Activated naive CD4-positive, alpha-beta T cell treated with Interleukin-2 at 50 U/mL for 16 hours (primary cell): Measurements from ENCODE around the gene ANO3.

Experiments
- DNase-seq: peaks from one replicate; pipeline ENCODE4 v3.0.0-alpha.2; 2020

Gene ANO3

DNA sequence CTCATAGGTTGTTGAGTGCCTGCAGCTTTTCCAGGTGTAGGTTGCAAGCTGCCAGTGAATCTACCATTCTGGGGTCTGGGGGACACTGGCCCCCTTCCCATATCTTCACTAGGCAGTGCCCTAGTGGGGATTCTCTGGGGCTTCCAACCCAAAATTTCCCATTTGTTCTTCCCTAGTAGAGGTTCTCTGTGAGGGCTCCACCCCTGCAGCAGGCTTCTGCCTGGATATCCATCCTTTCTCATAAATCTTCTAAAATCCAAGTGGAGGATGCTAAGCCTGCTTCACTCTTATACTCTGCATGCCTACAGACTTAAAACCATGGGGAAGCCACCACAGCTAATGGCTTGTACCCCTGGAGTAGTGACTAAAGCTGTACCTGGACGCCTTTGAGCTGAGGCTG is 33.4 kb downstream of the ANO3 start:
- DNase-seq, result no peak

DNA sequence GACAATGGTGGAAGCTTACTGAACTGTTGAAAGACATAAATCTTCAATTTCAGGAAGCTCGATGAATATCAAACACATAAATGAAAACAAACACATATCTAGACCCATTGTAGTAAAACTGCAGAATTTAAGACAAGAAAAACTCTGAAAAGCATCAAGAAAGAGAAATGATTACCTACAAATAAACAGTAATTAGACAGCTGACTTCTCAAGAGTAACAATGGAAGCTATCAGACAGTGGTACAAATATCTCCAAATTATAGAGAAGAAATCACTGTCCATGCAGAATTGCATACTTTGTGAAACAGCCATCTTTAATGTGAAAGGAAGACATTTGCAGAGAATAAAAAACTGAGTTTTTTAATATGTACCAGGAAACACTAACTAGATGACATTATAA is 45.7 kb downstream of the ANO3 start:
- DNase-seq, result no peak

DNA sequence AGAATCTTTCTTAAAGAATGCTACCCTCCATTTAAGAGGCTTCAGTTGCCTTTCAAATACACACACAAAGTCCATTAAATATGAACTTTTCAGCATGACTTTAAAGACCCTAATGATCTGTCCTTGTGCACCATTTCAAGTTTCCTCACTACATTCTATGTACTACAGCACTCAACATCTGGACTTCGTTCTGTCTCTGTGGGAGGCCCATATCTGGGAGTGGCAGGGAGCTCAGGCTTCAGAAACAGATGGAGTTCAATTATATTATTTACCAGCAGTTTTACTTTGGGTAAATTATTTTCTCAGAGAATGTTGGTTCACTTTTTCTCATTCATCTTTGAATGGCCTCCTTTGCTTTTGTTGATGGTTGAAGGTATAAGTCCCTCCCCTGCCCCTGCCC is 67.4 kb downstream of the ANO3 start:
- DNase-seq, result no peak

DNA sequence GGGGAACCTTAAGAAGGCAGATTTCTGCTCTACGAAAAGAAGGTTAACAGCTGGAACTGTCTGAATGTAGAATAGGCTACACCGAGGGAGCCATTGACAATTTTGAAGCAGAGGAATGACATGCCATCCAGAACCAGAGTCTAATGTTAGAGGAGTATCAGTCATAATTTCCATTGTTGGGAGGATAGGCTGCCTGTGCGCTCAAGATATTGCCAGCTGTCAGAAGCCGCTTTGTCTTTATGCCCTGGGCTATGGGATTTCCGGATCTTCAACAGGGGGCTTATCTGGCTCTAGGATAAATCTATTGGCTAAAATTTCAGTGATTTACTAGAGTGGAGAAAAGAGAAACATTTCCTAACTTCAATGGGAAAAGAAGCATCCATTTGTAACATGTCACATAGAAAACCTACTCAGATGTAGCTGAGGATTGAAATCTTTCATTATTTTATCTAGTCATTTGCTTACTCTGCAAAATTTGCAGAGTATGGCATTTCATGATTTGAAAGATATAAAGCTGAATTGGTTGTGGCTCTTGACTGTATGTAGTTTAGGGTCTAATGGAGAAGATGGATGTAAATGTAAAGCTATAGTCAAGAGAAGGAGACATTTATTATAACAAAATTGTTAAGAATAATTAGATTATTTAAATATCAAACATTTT is 78.9 kb downstream of the ANO3 start:
- no peak for DNase-seq

DNA sequence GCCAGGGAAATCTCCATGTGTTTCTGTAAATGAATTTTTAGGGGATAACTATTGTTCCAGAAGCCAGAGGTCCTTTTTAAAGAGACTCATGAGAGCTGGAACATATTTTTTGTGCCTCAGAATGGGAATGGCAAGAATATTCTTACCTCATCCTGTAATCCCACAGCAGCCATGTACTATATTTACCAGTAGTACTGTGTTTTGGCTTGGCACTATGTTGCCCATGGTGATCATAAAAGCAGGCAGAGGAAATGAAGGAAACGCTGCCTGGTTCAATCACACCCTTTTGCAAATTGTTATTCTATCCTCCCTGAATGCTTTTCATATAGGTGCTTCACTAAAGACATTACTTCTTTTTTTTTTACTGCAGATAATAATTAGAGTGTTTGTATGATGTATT is 81.0 kb downstream of the ANO3 start:
- DNase-seq, result no peak

DNA sequence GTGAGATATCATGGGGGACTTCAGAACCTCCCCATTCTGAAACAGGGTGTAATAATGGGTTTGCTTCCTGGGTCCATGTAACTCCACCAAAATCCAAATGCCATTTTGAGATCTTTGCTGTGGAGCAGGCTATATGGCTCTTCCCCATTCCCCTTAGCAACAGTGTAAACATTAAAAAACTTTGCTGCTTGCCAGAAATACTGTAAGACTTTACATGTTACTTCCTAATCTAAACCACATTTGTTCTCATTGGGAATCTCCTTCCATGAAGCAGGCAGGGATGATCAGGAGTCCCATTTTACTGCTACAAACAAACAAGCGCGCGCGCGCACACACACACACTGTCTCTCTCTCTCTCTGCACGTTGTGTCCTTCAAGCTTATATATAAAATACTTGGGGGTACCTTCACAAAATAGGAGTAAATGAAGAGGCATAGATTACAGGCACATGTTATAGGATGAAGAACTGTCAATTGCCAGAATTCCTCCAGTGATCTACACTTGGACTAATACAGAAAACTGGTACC is 86.5 kb downstream of the ANO3 start:
- DNase-seq, result no peak

DNA sequence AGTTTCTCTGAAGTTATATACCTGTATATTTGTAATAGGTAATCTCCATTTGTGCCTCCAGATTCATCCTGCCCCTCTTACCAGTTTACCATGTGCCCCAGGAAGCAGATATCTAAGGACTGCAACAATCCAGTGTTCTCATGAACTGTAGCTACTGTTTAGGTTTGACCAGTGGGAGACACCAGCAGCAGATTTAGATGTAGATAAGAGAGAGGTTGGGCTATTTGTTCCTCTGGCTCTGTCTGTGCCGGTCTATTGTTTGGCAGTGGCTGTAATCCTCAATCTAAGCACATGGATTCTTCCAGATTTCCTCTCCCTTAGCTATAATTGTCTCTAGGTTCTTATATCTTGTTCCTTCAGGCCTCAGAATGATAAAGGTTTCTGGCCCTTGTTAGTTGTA is 88.4 kb downstream of the ANO3 start:
- no peak for DNase-seq

DNA sequence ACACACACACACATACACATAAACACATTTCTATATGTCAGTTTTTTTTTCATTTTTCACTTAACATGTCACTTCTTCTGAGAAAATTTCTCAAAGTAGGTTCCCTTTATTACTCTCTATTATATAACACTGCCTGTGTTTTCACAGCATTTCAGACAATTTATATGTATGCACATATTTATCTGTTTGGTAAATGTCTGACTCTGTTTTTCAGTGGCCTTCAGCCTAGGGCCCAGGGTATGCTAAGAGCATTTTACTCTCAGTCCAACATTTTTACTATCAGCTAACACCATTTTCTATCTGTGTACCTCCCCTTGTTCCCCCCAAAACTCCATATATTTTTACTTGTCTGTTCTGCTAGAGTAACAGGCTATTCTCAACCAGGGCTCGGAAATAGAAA is 92.3 kb downstream of the ANO3 start:
- DNase-seq, result no peak

DNA sequence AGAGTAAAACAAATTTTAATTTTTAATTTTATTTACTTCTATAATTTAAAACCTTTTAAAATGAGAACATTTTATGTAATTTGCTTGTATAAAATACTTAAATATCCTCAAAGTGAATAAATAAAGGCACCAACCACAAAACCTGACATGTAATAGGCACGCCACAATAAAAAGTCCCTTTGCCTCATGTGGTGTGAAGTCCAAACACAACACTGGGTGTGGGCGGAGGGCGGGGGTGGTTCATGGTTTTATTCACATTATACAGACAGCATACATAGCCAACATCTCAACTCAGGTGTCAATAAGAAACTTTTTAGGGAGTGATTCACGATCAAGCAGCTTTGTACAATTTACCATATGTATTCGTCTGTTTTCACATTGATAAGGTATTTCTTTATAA is 107.9 kb downstream of the ANO3 start:
- no peak for DNase-seq

DNA sequence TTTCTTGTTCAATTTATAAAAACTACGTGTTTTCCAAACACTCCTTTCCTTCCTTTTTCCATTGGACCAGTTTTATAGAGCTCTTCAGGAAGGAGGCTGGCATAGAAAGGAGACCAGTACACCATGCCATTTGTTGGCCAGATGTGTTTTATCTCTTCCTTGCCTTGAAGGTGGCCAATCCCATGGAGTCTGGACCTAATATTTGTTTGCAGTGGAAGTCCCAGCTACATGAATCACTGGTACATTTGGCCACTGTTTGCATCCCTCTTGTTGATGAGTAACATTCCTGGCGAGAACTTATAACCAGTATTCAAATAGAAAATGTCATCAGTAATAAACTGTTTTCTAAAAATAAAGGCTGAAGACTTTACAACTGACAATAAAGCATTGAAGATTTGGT is 110.2 kb downstream of the ANO3 start:
- DNase-seq, result no peak

DNA sequence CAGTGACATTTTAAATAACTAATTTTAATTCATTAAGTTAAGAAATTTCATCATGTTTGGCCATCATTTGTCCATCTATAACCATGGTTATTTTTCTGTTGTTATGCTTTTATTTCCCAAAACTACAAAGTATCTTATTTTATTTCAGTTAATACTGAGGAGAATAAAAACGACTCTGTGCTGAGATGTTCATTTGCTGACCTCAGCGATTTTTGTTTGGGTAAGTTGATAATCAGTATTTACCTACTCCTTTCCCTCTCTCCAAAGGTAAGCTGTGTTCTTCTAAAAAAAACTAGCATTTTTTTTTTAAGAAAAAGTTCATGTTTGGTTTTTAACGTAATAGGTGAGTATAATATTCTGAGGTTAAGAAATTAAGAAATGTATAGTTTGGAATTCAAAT is 111.7 kb downstream of the ANO3 start:
- no peak for DNase-seq

DNA sequence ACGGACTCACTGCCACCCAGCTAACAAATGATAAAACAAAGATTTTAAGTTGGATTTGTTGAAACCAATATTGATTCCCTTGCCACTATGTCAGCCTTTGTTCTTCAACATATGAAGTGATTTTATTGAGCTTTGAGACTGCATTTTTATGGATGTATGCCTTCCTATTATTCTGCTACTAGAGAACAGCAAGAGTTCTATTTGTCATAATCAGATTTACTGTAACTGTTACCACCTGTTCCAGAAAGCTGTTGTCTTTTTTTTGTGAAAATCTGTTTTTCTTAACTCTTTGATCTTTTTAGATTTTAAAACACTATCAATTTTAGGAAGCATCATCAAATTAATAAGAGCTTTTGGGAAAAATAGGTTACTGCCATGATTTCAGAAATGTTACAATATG is 125.7 kb downstream of the ANO3 start:
- DNase-seq, result no peak

DNA sequence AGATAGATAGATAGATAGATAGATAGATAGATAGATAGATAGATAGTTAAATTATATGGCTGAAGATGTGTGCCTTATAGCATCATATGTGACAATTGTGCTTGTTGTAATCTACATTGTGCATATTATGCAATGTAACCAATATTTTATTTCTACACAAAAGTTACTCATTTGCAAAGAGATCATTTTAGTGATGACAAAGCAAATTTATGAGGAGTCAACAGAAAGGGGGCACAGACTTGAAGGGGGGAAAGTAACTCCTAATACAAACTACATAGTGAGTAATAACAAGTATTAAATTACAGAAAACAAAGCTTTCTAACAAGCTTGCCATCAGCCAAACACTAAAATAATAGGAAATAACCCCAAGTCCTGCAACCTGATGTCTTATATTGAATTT is 133.3 kb downstream of the ANO3 start:
- no peak for DNase-seq

DNA sequence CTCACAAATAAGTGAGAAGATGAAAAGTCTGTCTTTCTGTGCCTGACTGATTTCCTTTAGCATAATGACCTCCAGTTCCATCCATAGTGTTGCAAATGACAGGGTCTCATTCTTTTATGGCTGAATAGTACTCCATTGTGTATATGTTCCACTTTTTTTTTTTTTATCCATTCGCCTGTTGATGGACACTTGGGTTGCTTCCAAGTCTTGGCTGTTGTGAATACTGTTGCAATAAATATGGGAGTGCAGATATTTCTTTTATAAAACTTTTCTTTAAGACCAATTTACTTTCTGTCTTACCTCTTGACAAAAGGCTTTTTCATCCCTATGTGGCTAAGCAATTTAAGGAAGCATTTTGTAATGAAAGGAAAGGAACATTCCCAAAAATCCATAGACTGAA is 135.6 kb downstream of the ANO3 start:
- DNase-seq, result no peak

DNA sequence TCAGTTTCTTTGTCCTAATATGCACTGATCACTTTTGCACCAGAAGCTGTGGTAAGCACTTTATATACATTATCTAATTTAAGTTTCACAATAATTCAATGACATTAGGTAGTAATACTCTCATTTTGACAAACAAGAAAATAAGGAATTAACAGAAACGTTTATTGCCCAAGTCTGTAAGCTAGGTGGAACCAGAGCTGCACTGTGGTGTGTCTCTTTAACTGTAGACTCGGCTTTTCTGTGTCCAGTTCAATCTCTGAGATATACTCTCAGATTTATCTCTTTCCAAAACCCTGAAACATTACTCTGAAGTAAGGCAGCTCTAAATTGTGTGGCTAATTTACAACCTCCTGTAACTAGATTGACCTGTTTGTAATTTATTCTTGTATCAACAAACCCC is 139.1 kb downstream of the ANO3 start:
- DNase-seq, result no peak

DNA sequence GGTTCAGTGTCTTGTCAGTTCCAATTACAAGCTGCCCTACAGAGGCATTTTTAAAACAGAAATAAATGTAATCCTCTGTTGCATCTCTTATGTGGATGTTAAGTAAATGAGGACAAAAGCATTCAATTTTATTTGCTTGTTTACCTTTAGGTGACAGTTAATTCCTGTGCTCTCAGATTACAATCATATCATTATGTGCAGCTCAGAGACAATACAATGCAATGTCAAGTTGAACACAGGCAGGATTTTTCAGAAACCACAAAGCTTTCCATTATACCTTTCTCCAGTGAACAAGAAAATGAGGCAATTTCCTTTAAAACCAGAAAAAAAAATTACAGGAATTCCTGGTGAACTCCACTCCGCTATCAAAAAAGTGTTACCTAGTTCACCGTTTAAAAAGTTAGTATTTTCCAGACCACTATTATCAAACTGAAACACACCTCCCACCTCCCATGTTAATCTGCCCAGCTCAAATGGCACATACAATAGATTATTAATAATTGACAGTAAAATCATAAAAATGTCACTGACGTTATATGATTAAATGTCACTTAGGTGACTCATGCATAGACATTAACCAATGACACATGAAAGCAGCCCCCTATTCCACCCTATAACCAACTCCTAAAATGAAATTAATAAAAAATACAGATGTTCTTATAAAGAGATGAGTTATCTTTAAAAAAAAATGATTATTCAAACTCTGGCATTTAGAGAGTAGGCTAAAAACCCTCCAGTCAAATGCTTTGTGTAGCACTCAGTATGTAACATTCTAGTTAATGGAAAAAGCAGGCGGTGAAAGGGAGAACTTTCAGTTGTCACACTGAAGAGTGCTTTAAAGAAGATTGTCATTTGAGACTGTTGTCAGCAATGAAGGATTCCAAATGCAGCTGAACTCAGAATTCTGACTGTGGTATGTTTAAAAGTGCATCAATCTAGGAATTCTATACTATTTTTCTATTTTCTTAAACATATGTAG is 141.6 kb downstream of the ANO3 start:
- no peak for DNase-seq

DNA sequence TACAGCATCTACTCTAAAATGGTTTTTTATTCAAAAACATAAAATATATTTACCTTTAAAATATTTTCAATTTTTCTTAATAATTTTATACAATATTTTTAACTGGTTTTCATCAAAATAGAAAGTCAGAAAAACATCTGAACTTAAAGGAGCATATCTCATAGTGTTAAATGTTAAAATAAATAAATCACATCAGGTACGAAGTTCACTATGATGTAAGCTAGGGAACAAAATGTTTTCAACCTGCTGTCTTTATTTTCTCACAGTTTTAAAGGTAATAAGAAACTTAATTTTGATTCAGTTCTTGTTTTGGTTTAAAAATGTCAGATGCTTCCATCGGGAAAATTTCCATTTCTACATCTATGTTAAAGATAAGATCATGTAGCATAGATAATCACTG is 142.5 kb downstream of the ANO3 start:
- DNase-seq, result no peak

DNA sequence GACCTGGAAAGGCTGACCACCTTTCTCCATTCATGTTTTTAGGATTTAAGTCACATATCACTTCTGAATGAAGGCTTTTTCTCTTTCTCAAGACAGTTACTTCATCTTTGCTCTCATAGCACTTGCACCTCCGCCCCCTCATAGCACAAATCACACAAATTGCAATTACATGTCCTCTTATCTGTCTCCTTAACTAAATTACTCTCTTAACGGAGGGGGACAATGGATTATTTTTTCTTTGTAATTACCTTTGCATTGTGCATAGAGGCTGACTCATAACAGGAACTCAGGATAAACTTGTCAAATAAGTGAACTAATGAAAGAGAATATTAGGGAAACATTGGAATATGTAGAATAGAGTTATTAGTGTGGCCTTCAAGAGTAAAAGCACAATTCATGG is 145.5 kb downstream of the ANO3 start:
- DNase-seq, result no peak

DNA sequence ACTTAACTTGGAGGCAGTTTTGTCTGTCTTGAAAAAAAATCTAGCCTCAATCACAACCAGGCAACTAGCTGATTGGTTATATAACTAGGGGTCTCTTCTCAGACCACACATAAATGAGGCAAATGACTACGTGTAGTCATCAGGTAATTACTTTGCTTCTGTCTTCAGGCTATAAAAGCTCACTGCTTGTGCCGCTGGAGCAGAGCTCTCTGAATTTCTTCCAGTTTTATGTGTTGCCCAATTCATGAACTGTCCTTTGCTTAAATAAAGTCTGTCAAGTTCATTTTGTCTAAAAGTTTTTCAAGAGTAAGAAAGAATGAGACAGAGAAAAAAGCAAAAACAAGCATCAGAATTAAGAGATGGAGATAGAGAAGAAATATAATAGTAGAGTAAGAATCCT is 146.8 kb downstream of the ANO3 start:
- DNase-seq, result no peak

DNA sequence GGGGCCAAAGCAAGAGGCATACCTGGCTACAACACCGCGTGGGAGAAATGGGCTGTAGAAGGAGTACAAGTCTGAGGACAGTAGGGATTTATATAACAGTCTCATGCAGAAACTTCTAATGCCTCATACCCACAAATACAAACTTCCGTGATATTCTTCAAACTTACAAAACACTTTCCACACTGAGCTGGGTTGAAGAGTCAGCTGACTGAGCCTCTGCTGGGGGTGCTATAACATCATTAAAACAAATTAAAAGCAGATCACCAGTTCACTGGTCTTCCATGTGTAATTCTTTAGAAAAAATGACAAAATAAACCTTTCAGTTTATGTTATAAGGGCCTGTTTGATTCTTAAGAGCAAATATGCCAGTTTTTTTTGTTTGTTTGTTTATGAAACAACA is 148.1 kb downstream of the ANO3 start:
- DNase-seq, result no peak

DNA sequence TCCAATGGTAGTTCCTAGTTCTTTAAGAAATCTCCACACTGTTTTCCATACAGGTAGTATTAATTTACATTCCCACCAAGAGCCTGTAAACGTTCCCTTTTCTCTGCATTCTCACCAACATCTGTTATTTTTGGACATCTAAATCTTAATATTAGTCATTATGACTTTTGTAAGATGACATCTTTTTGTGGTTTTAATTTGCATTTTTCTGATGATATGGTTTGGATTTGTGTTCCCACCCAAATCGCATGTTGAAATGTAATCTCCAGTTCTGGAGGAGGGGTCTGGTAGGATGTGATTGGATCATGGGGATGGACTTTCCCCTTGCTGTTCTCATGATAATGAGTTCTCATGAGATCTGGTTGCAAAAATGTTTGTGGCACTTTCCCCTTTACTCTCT is 151.2 kb downstream of the ANO3 start:
- no peak for DNase-seq

DNA sequence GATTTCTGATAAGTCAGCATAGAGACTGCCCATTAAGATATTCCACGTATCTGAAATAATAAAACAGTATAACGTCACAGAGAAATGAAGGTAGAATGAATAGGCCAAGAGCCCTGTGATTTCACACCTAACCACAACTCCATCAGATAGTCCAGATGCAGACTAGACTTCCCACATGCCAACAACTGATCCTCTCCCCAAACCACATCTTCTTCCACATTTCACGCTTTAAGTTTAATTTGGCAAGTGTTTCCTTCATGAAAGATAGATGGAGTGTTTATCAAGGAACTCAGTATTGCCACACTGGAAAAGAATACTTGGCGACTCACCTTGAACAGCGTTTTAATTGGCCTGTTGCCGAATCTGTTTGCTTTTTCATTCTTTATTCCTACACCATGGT is 158.6 kb downstream of the ANO3 start:
- no peak for DNase-seq

DNA sequence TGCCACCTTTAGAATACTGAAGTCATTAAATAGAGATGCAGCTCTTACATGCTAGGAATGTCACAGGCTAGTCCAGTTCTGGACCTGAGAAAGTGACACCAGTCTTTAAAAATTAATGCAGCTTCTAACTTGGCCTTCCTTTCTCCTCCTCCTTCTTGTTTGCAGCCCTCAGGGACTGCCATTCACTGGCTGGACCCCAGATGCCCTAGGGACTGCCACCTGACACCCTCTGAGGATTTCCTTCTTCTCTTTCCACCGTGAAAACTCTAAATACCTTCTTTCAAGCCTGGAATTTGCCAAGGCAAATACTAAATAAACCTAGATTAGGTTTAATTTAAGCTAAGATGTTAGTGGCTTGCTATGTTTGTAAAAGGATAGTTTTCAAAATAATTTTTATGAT is 161.7 kb downstream of the ANO3 start:
- no peak for DNase-seq

DNA sequence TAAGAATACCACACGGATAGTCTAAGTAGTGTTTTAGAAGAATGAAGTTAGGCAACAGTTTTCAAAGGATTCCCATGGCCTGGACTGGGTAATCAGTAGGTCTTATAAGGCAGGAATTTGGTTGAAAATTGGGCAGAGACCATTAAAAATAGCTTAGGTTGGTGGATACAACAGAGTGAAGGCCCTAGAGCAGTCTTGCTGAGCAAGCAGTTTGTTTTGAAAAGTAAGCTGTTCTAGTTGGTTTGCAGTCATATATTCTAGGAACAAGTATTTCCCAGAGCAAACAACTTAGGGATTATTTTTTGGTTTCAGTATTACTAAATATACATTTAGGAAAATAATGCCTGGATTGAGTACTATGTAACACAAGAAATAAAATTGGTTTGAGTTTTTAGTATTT is 175.3 kb downstream of the ANO3 start:
- DNase-seq, result no peak
